ENCODE data around the gene TBC1D21. TPM values are rescaled to one million over a fixed set of nuclear protein-coding genes. Genes with fewer than 3 reads are reported as not detected.
"Not testable (repeated sequence)": the region's sequence is repeated elsewhere in the genome, so short reads cannot be mapped to it uniquely, and the experiment has no call there.

Gene TBC1D21
- total and polyA plus RNA-seq, 10 of the 15 experiments (the other 5 are each of a cell fraction or from before 2014, with no cell fraction given) = not detected

- 50% methylated on average over 8 of the region's 8 CpGs for WGBS (ENCODE audit: insufficient coverage, insufficient replicate concordance, low lambda C conversion rate, missing lambda C conversion rate)
- FAIRE-seq; H3K36me3 ChIP-seq (ENCODE audit: control insufficient read depth in 2 of 2, insufficient read depth in 2 of 2, low read length in 1 of 2); in situ Hi-C loops (cut with MboI); ATAC-seq; H3K4me3 ChIP-seq; H3K27ac ChIP-seq (ENCODE audit: control insufficient read depth, insufficient read depth); H3K4me1 ChIP-seq (ENCODE audit: control insufficient read depth, insufficient read depth, low read length); DNase-seq (ENCODE audit: low read depth, low spot score); BruUV-seq (replicated peaks); POLR2A ChIA-PET; H4K20me1 ChIP-seq (ENCODE audit: control insufficient read depth, insufficient read depth); H3K9ac ChIP-seq (ENCODE audit: control insufficient read depth, insufficient read depth, low read length); intact Hi-C loops (cut with micrococcal nuclease; ENCODE audit: unreplicated experiment); RAD21 ChIA-PET (ENCODE audit: unreplicated experiment); H3K4me2 ChIP-seq (ENCODE audit: control insufficient read depth, insufficient read depth); H3K79me2 ChIP-seq (ENCODE audit: control insufficient read depth, insufficient read depth, low read length); SMC1A ChIA-PET (ENCODE audit: uncharacterized antibody, unreplicated experiment); H3K27me3 ChIP-seq (replicated peaks in 1 of 2; ENCODE audit: control insufficient read depth in 2 of 2, insufficient read depth in 2 of 2, low read length in 1 of 2); H3K9me3 ChIP-seq (replicated peaks; ENCODE audit: control insufficient read depth, insufficient read depth, low read length); H2AFZ ChIP-seq (ENCODE audit: control insufficient read depth, low read depth, low read length): not testable (repeated sequence)
- CTCF ChIA-PET = interaction anchor here (0.6 kb wide), 1 partner anchor 27 kb away, joined by 7 read pairs; no protein-coding TSS in a partner anchor
Measured at GRCh38 chr15:73938516-73938915, 65.2 kb downstream of the TBC1D21 start.

Other genes starting within 250 kb of the TBC1D21 start
- gene NPTN, start 240.2 kb upstream of the TBC1D21 start, total RNA-seq (2014; rRNA removed) = 36.9 and 38.0 TPM in 2 replicates
- 41.0 and 45.6 TPM in 2 replicates for gene NPTN, start 240.2 kb upstream of the TBC1D21 start, total RNA-seq (2014; rRNA removed; fragmentation: Illumina TruSeq; extraction: Trizol)
- 40.7 and 42.5 TPM in 2 replicates for gene NPTN, start 240.2 kb upstream of the TBC1D21 start, total RNA-seq (2021)
- 43.4 and 53.8 TPM in 2 replicates for gene NPTN, start 240.2 kb upstream of the TBC1D21 start, polyA plus RNA-seq (2011; rRNA removed)
- 79.1 and 84.8 TPM in 2 replicates for gene NPTN, start 240.2 kb upstream of the TBC1D21 start, polyA plus RNA-seq (2014; fragmentation: Illumina TruSeq; extraction: Trizol)
- gene NPTN, start 240.2 kb upstream of the TBC1D21 start, polyA plus RNA-seq (2014; fragmentation: Nextera tagmentation; extraction: Ambion mirVana) = 10 to 100 TPM; 17.8 to 21.9 TPM
- gene NPTN, start 240.2 kb upstream of the TBC1D21 start, polyA plus RNA-seq (2014; rRNA removed) = 33.7 and 35.4 TPM in 2 replicates
- gene NPTN, start 240.2 kb upstream of the TBC1D21 start, polyA plus RNA-seq (2016; fragmentation: Nextera tagmentation; extraction: Ambion mirVana) = 10 to 100 TPM; 45.7 to 48.1 TPM
- gene CD276, start 189.2 kb upstream of the TBC1D21 start, total RNA-seq (2014; rRNA removed) = 1.0 and 1.8 TPM in 2 replicates
- gene CD276, start 189.2 kb upstream of the TBC1D21 start, total RNA-seq (2014; rRNA removed; fragmentation: Illumina TruSeq; extraction: Trizol) = 0.41 and 0.67 TPM in 2 replicates
- 2.5 and 3.0 TPM in 2 replicates for gene CD276, start 189.2 kb upstream of the TBC1D21 start, total RNA-seq (2021)
- 0.27 and 1.2 TPM in 2 replicates for gene CD276, start 189.2 kb upstream of the TBC1D21 start, polyA plus RNA-seq (2011; rRNA removed)
- 1.3 and 1.4 TPM in 2 replicates for gene CD276, start 189.2 kb upstream of the TBC1D21 start, polyA plus RNA-seq (2014; fragmentation: Illumina TruSeq; extraction: Trizol)
- under 1 TPM; 0.11 to 0.20 TPM for gene CD276, start 189.2 kb upstream of the TBC1D21 start, polyA plus RNA-seq (2014; fragmentation: Nextera tagmentation; extraction: Ambion mirVana)
- 1.3 TPM in 2 replicates for gene CD276, start 189.2 kb upstream of the TBC1D21 start, polyA plus RNA-seq (2014; rRNA removed)
- 1 to 10 TPM in 1 of 2 experiments, under 1 TPM in 1; 0.16 to 1.1 TPM for gene CD276, start 189.2 kb upstream of the TBC1D21 start, polyA plus RNA-seq (2016; fragmentation: Nextera tagmentation; extraction: Ambion mirVana)
- gene INSYN1, start 120.2 kb upstream of the TBC1D21 start, total RNA-seq (2014; rRNA removed) = not detected in 2 replicates
- gene INSYN1, start 120.2 kb upstream of the TBC1D21 start, total RNA-seq (2014; rRNA removed; fragmentation: Illumina TruSeq; extraction: Trizol) = not detected in 2 replicates
- not detected in 2 replicates for gene INSYN1, start 120.2 kb upstream of the TBC1D21 start, total RNA-seq (2021)
- not detected in 2 replicates for gene INSYN1, start 120.2 kb upstream of the TBC1D21 start, polyA plus RNA-seq (2011; rRNA removed)
- not detected in 2 replicates for gene INSYN1, start 120.2 kb upstream of the TBC1D21 start, polyA plus RNA-seq (2014; fragmentation: Illumina TruSeq; extraction: Trizol)
- not detected for gene INSYN1, start 120.2 kb upstream of the TBC1D21 start, polyA plus RNA-seq (2014; fragmentation: Nextera tagmentation; extraction: Ambion mirVana)
- gene INSYN1, start 120.2 kb upstream of the TBC1D21 start, polyA plus RNA-seq (2014; rRNA removed) = not detected in 2 replicates
- gene INSYN1, start 120.2 kb upstream of the TBC1D21 start, polyA plus RNA-seq (2016; fragmentation: Nextera tagmentation; extraction: Ambion mirVana) = not detected
- gene LOXL1, start 52.9 kb downstream of the TBC1D21 start, total RNA-seq (2014; rRNA removed) = not detected in 2 replicates
- gene LOXL1, start 52.9 kb downstream of the TBC1D21 start, total RNA-seq (2014; rRNA removed; fragmentation: Illumina TruSeq; extraction: Trizol) = not detected in 2 replicates
- gene LOXL1, start 52.9 kb downstream of the TBC1D21 start, total RNA-seq (2021) = 0.11 and 0.15 TPM in 2 replicates
- gene LOXL1, start 52.9 kb downstream of the TBC1D21 start, polyA plus RNA-seq (2011; rRNA removed) = not detected in 2 replicates
- not detected in 2 replicates for gene LOXL1, start 52.9 kb downstream of the TBC1D21 start, polyA plus RNA-seq (2014; fragmentation: Illumina TruSeq; extraction: Trizol)
- gene LOXL1, start 52.9 kb downstream of the TBC1D21 start, polyA plus RNA-seq (2014; fragmentation: Nextera tagmentation; extraction: Ambion mirVana) = not detected
- not detected in 2 replicates for gene LOXL1, start 52.9 kb downstream of the TBC1D21 start, polyA plus RNA-seq (2014; rRNA removed)
- under 1 TPM in 1 of 2 experiments, not detected in 1; 0.07 TPM for gene LOXL1, start 52.9 kb downstream of the TBC1D21 start, polyA plus RNA-seq (2016; fragmentation: Nextera tagmentation; extraction: Ambion mirVana)
- gene STOML1, start 118.7 kb downstream of the TBC1D21 start, total RNA-seq (2014; rRNA removed) = 12.0 and 12.2 TPM in 2 replicates
- gene STOML1, start 118.7 kb downstream of the TBC1D21 start, total RNA-seq (2014; rRNA removed; fragmentation: Illumina TruSeq; extraction: Trizol) = 4.6 TPM in 2 replicates
- gene STOML1, start 118.7 kb downstream of the TBC1D21 start, total RNA-seq (2021) = 12.1 TPM in 2 replicates
- 2.0 and 4.2 TPM in 2 replicates for gene STOML1, start 118.7 kb downstream of the TBC1D21 start, polyA plus RNA-seq (2011; rRNA removed)
- gene STOML1, start 118.7 kb downstream of the TBC1D21 start, polyA plus RNA-seq (2014; fragmentation: Illumina TruSeq; extraction: Trizol) = 1.7 and 3.2 TPM in 2 replicates
- under 1 TPM; 0.14 to 0.46 TPM for gene STOML1, start 118.7 kb downstream of the TBC1D21 start, polyA plus RNA-seq (2014; fragmentation: Nextera tagmentation; extraction: Ambion mirVana)
- 12.5 and 13.6 TPM in 2 replicates for gene STOML1, start 118.7 kb downstream of the TBC1D21 start, polyA plus RNA-seq (2014; rRNA removed)
- 10 to 100 TPM; 13.2 to 13.6 TPM for gene STOML1, start 118.7 kb downstream of the TBC1D21 start, polyA plus RNA-seq (2016; fragmentation: Nextera tagmentation; extraction: Ambion mirVana)
- gene PML, start 121.2 kb downstream of the TBC1D21 start, total RNA-seq (2014; rRNA removed) = 28.4 and 28.9 TPM in 2 replicates
- gene PML, start 121.2 kb downstream of the TBC1D21 start, total RNA-seq (2014; rRNA removed; fragmentation: Illumina TruSeq; extraction: Trizol) = 17.8 and 18.8 TPM in 2 replicates
- gene PML, start 121.2 kb downstream of the TBC1D21 start, total RNA-seq (2021) = 91.5 and 95.5 TPM in 2 replicates
- 7.6 and 13.6 TPM in 2 replicates for gene PML, start 121.2 kb downstream of the TBC1D21 start, polyA plus RNA-seq (2011; rRNA removed)
- gene PML, start 121.2 kb downstream of the TBC1D21 start, polyA plus RNA-seq (2014; fragmentation: Illumina TruSeq; extraction: Trizol) = 15.0 and 32.7 TPM in 2 replicates
- gene PML, start 121.2 kb downstream of the TBC1D21 start, polyA plus RNA-seq (2014; fragmentation: Nextera tagmentation; extraction: Ambion mirVana) = 10 to 100 TPM in 1 of 2 experiments, 1 to 10 TPM in 1; 8.5 to 14.2 TPM
- gene PML, start 121.2 kb downstream of the TBC1D21 start, polyA plus RNA-seq (2014; rRNA removed) = 34.2 and 45.3 TPM in 2 replicates
- 10 to 100 TPM; 54.0 to 60.0 TPM for gene PML, start 121.2 kb downstream of the TBC1D21 start, polyA plus RNA-seq (2016; fragmentation: Nextera tagmentation; extraction: Ambion mirVana)
- not detected in 2 replicates for gene GOLGA6A, start 209.0 kb downstream of the TBC1D21 start, total RNA-seq (2014; rRNA removed)
- gene GOLGA6A, start 209.0 kb downstream of the TBC1D21 start, total RNA-seq (2014; rRNA removed; fragmentation: Illumina TruSeq; extraction: Trizol) = not detected in 2 replicates
- gene GOLGA6A, start 209.0 kb downstream of the TBC1D21 start, total RNA-seq (2021) = not detected in 2 replicates
- gene GOLGA6A, start 209.0 kb downstream of the TBC1D21 start, polyA plus RNA-seq (2011; rRNA removed) = not detected in 2 replicates
- not detected in 2 replicates for gene GOLGA6A, start 209.0 kb downstream of the TBC1D21 start, polyA plus RNA-seq (2014; fragmentation: Illumina TruSeq; extraction: Trizol)
- not detected for gene GOLGA6A, start 209.0 kb downstream of the TBC1D21 start, polyA plus RNA-seq (2014; fragmentation: Nextera tagmentation; extraction: Ambion mirVana)
- gene GOLGA6A, start 209.0 kb downstream of the TBC1D21 start, polyA plus RNA-seq (2014; rRNA removed) = not detected in 2 replicates
- gene GOLGA6A, start 209.0 kb downstream of the TBC1D21 start, polyA plus RNA-seq (2016; fragmentation: Nextera tagmentation; extraction: Ambion mirVana) = not detected